Measurements from ENCODE around the gene HTR3C.

The HTR3C gene

GRCh38 chr3:184082465-184082864 is 29.6 kb downstream of the HTR3C start:
- Histone ChIP-seq H3K14ac (ENCODE audit: low read length) (no peak overlapping the region), H3K4ac (ENCODE audit: low read length) (no peak overlapping the region), H2BK15ac (ENCODE audit: low read length) (no peak overlapping the region), H3K79me1 (ENCODE audit: low read depth, low read length) (no peaks in the 10 kb centered on the region), H3K4me2 (ENCODE audit: insufficient read depth, low read length, poor library complexity, severe bottlenecking) (no peak overlapping the region), H3K36me3 (replicated peaks in 1 of 2; ENCODE audit: control insufficient read depth in 2 of 2, insufficient read depth in 2 of 2, low read length in 2 of 2) (no peaks in the 10 kb centered on the region), H2BK120ac (ENCODE audit: low read depth, low read length) (no peak overlapping the region), H3K4me1 (ENCODE audit: control insufficient read depth in 2 of 2, insufficient read depth in 1 of 2, low read depth in 1 of 2, low read length in 2 of 2) (peaks cover 0 to 2% of the 10 kb centered on the region in 2 donors), H2AK5ac (ENCODE audit: low read depth, low read length) (no peak overlapping the region), H3K18ac (ENCODE audit: low read length) (no peak overlapping the region), H3K23ac (ENCODE audit: low read depth, low read length, poor library complexity) (peak overlapping the region; percentile 92), H3K27ac (replicated peaks; ENCODE audit: low read length) (no peak overlapping the region), H3K4me3 (ENCODE audit: low read length in 2 of 2) (no peak overlapping the region), H4K91ac (ENCODE audit: low read depth, low read length, poor library complexity) (no peak overlapping the region), H3K27me3 (ENCODE audit: control insufficient read depth in 3 of 3, insufficient read depth in 3 of 3, low read depth in 1 of 3, low read length in 3 of 3) (peaks cover 0 to 4% (median 0%) of the 10 kb centered on the region in 3 experiments), H3K9me3 (replicated peaks in 1 of 2; ENCODE audit: control insufficient read depth in 2 of 2, insufficient read depth in 1 of 2, low read depth in 1 of 2, low read length in 2 of 2) (no peaks in the 10 kb centered on the region), H4K8ac (ENCODE audit: low read depth, low read length) (no peak overlapping the region), H2BK12ac (ENCODE audit: low read length) (no peak overlapping the region), H3K9ac (ENCODE audit: low read depth, low read length, poor library complexity) (no peak overlapping the region), H2BK5ac (ENCODE audit: low read length) (no peak overlapping the region), H2AFZ (ENCODE audit: low read length) (no peak overlapping the region)
- no peak for DNase-seq (ENCODE audit: low spot score)
- WGBS, 2 donors (ENCODE audit: extremely low coverage in 2 of 2, insufficient read length in 2 of 2, insufficient replicate concordance in 1 of 2) = no CpG with 5 or more reads among the region's 2 CpGs

DNA sequence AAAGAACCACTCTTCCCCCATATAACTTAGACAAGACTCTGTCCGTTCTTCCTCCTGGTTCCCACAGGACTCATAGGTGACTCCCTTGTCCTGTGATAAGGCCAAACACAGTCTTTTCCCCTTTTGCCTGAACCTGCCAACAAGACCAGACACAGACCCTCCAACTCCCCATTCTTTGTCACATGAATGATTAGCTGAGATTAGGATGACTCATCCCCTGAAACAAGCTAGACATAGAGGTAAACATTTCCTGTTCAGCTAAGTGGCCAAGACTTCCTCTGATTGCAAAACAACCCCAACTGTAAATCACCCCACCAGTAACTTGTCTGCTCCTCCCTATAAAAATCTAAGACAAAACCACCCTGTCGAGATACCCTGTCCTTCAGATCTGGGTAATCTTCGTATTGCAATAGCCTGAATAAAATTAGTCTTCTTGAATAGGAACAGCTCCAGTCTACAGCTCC is 32.6 kb downstream of the HTR3C start:
- Histone ChIP-seq H3K4me1 (ENCODE audit: control insufficient read depth in 2 of 2, insufficient read depth in 1 of 2, low read depth in 1 of 2, low read length in 2 of 2) (no peaks in the 10 kb centered on the region), H3K27ac (replicated peaks; ENCODE audit: low read length) (no peak overlapping the region), H2AFZ (ENCODE audit: low read length) (no peak overlapping the region), H2BK15ac (ENCODE audit: low read length) (no peak overlapping the region), H3K9ac (ENCODE audit: low read depth, low read length, poor library complexity) (no peak overlapping the region), H3K27me3 (ENCODE audit: control insufficient read depth in 3 of 3, insufficient read depth in 3 of 3, low read depth in 1 of 3, low read length in 3 of 3) (peaks cover 0 to 4% (median 0%) of the 10 kb centered on the region in 3 experiments), H2AK5ac (ENCODE audit: low read depth, low read length) (no peak overlapping the region), H4K91ac (ENCODE audit: low read depth, low read length, poor library complexity) (no peak overlapping the region), H3K9me3 (replicated peaks in 1 of 2; ENCODE audit: control insufficient read depth in 2 of 2, insufficient read depth in 1 of 2, low read depth in 1 of 2, low read length in 2 of 2) (no peaks in the 10 kb centered on the region), H4K8ac (ENCODE audit: low read depth, low read length) (no peak overlapping the region), H3K4me2 (ENCODE audit: insufficient read depth, low read length, poor library complexity, severe bottlenecking) (no peak overlapping the region), H3K4ac (ENCODE audit: low read length) (no peak overlapping the region), H3K23ac (ENCODE audit: low read depth, low read length, poor library complexity) (no peak overlapping the region), H3K79me1 (ENCODE audit: low read depth, low read length) (no peaks in the 10 kb centered on the region), H3K18ac (ENCODE audit: low read length) (no peak overlapping the region), H3K4me3 (ENCODE audit: low read length in 2 of 2) (no peak overlapping the region), H2BK5ac (ENCODE audit: low read length) (no peak overlapping the region), H2BK120ac (ENCODE audit: low read depth, low read length) (no peak overlapping the region), H3K14ac (ENCODE audit: low read length) (no peak overlapping the region), H3K36me3 (replicated peaks in 1 of 2; ENCODE audit: control insufficient read depth in 2 of 2, insufficient read depth in 2 of 2, low read length in 2 of 2) (no peaks in the 10 kb centered on the region), H2BK12ac (ENCODE audit: low read length) (no peak overlapping the region)
- no peak for DNase-seq (ENCODE audit: low spot score)
- WGBS, 2 donors (ENCODE audit: extremely low coverage in 2 of 2, insufficient read length in 2 of 2, insufficient replicate concordance in 1 of 2) = no CpG with 5 or more reads among the region's 3 CpGs

GRCh38 chr3:184092199-184092598 is 39.4 kb downstream of the HTR3C start:
- no peak overlapping the region for H3K27ac ChIP-seq (replicated peaks; ENCODE audit: low read length)
- no peak for DNase-seq (ENCODE audit: low spot score)
- no peak overlapping the region for H3K4me3 ChIP-seq (ENCODE audit: low read length in 2 of 2)
- no CpG with 5 or more reads among the region's 3 CpGs for WGBS, 2 donors (ENCODE audit: extremely low coverage in 2 of 2, insufficient read length in 2 of 2, insufficient replicate concordance in 1 of 2)
- no peak overlapping the region for H3K4ac ChIP-seq (ENCODE audit: low read length)
- no peak overlapping the region for H2BK15ac ChIP-seq (ENCODE audit: low read length)
- H3K14ac ChIP-seq (ENCODE audit: low read length) = no peak overlapping the region
- H3K79me1 ChIP-seq (ENCODE audit: low read depth, low read length) = no peaks in the 10 kb centered on the region
- no peak overlapping the region for H3K23ac ChIP-seq (ENCODE audit: low read depth, low read length, poor library complexity)
- H2BK12ac ChIP-seq (ENCODE audit: low read length) = no peak overlapping the region
- H3K4me2 ChIP-seq (ENCODE audit: insufficient read depth, low read length, poor library complexity, severe bottlenecking) = no peak overlapping the region
- no peaks in the 10 kb centered on the region for H3K27me3 ChIP-seq (ENCODE audit: control insufficient read depth in 3 of 3, insufficient read depth in 3 of 3, low read depth in 1 of 3, low read length in 3 of 3)
- no peak overlapping the region for H2BK5ac ChIP-seq (ENCODE audit: low read length)
- no peaks in the 10 kb centered on the region for H3K36me3 ChIP-seq (replicated peaks in 1 of 2; ENCODE audit: control insufficient read depth in 2 of 2, insufficient read depth in 2 of 2, low read length in 2 of 2)
- H2AFZ ChIP-seq (ENCODE audit: low read length) = no peak overlapping the region
- H3K18ac ChIP-seq (ENCODE audit: low read length) = no peak overlapping the region
- H3K9me3 ChIP-seq (replicated peaks in 1 of 2; ENCODE audit: control insufficient read depth in 2 of 2, insufficient read depth in 1 of 2, low read depth in 1 of 2, low read length in 2 of 2) = peaks cover 0 to 4% of the 10 kb centered on the region in 2 donors
- H3K9ac ChIP-seq (ENCODE audit: low read depth, low read length, poor library complexity) = no peak overlapping the region
- no peak overlapping the region for H2BK120ac ChIP-seq (ENCODE audit: low read depth, low read length)
- no peak overlapping the region for H4K8ac ChIP-seq (ENCODE audit: low read depth, low read length)
- no peak overlapping the region for H2AK5ac ChIP-seq (ENCODE audit: low read depth, low read length)
- H4K91ac ChIP-seq (ENCODE audit: low read depth, low read length, poor library complexity) = no peak overlapping the region
- H3K4me1 ChIP-seq (ENCODE audit: control insufficient read depth in 2 of 2, insufficient read depth in 1 of 2, low read depth in 1 of 2, low read length in 2 of 2) = no peaks in the 10 kb centered on the region

DNA sequence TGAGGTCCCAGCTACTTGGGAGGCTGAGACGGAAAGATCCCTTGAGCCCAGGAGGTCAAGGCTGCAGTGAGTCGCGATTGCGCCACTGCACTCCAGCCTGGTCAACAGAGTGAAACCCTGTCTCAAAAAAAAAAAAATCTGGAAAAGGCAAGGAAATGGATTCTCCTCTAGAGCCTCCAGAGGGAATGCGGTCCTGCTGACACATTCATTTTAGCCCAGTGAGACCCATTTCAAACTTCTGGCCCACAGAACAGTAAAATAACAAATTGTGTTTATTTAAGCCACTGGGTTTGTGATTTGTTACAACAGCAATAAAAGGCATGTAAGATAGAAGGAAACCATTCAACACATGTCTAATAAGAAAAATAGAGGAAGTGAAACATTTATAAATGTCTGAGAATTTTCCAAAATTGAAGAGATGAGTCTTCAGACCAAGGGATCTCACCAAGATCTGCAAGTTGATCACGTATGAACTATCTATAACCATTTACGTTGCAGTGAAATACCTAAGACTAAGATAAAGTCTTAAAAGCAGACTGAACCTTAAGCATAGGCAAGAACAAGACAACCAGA is 44.0 kb downstream of the HTR3C start, which contains the start of gene HTR3E:
Gene HTR3E, plus strand, starts transcription at position 254 of the 573 bp plus-strand sequence. CDS start 466 bp downstream, outside the sequence.
- Histone ChIP-seq H2BK5ac (ENCODE audit: low read length) (no peak within 1 kb of the TSS), H4K8ac (ENCODE audit: low read depth, low read length) (no peak within 1 kb of the TSS), H2AFZ (ENCODE audit: low read length) (no peak within 1 kb of the TSS), H3K4me2 (ENCODE audit: insufficient read depth, low read length, poor library complexity, severe bottlenecking) (no peak within 1 kb of the TSS), H3K27ac (replicated peaks; ENCODE audit: low read length) (no peak within 1 kb of the TSS), H2AK5ac (ENCODE audit: low read depth, low read length) (no peak within 1 kb of the TSS), H2BK120ac (ENCODE audit: low read depth, low read length) (no peak within 1 kb of the TSS), H3K9me3 (replicated peaks in 1 of 2; ENCODE audit: control insufficient read depth in 2 of 2, insufficient read depth in 1 of 2, low read depth in 1 of 2, low read length in 2 of 2) (peaks cover 0 to 4% of the 10 kb centered on the region in 2 donors), H3K36me3 (replicated peaks in 1 of 2; ENCODE audit: control insufficient read depth in 2 of 2, insufficient read depth in 2 of 2, low read length in 2 of 2) (no peaks in the 10 kb centered on the region), H2BK15ac (ENCODE audit: low read length) (no peak within 1 kb of the TSS), H3K9ac (ENCODE audit: low read depth, low read length, poor library complexity) (no peak within 1 kb of the TSS), H3K4me1 (ENCODE audit: control insufficient read depth in 2 of 2, insufficient read depth in 1 of 2, low read depth in 1 of 2, low read length in 2 of 2) (no peaks in the 10 kb centered on the region), H3K27me3 (ENCODE audit: control insufficient read depth in 3 of 3, insufficient read depth in 3 of 3, low read depth in 1 of 3, low read length in 3 of 3) (peaks cover 0 to 8% (median 0%) of the 10 kb centered on the region in 3 experiments), H3K4me3 (ENCODE audit: low read length in 2 of 2) (no peak within 1 kb of the TSS), H4K91ac (ENCODE audit: low read depth, low read length, poor library complexity) (no peak within 1 kb of the TSS), H2BK12ac (ENCODE audit: low read length) (no peak within 1 kb of the TSS), H3K4ac (ENCODE audit: low read length) (no peak within 1 kb of the TSS), H3K14ac (ENCODE audit: low read length) (no peak within 1 kb of the TSS), H3K79me1 (ENCODE audit: low read depth, low read length) (no peaks in the 10 kb centered on the region), H3K23ac (ENCODE audit: low read depth, low read length, poor library complexity) (no peak within 1 kb of the TSS), H3K18ac (ENCODE audit: low read length) (no peak within 1 kb of the TSS)
- no CpG with 5 or more reads among the region's 7 CpGs for WGBS, 2 donors (ENCODE audit: extremely low coverage in 2 of 2, insufficient read length in 2 of 2, insufficient replicate concordance in 1 of 2)
- no peak for DNase-seq (ENCODE audit: low spot score)
